HL-60 (cell line): ENCODE results near the gene FREM1.

ENCODE experiments used
- DNase-seq, 2 experiments: peaks; one replicate each; pipeline ENCODE4 v3.0.0-alpha.2; 2010 to 2020; ENCODE audit warnings: low read depth in 1 of 2, low spot score in 1 of 2
- H3K27ac ChIP-seq: fragments of 250-450 bp; sonication (Bioruptor Pico); replicated peaks from 2 replicates; pipeline ENCODE4 v1.5.1; 2020; ENCODE audit warnings: mild to moderate bottlenecking, moderate library complexity
- H3K27me3 ChIP-seq: fragments of 250-450 bp; sonication (Bioruptor Pico); 2 replicates; pipeline ENCODE4 v1.5.1; 2021; ENCODE audit warnings: mild to moderate bottlenecking, moderate library complexity; ENCODE audit not compliant: insufficient read depth, poor library complexity, severe bottlenecking
- H3K4me3 ChIP-seq: replicated peaks from 2 replicates; pipeline ENCODE4 v1.5.1; 2011; ENCODE audit warnings: mild to moderate bottlenecking, control low read depth, low read length; ENCODE audit not compliant: insufficient read depth
- GABPA ChIP-seq: IDR thresholded peaks from 2 replicates; pipeline ENCODE4 v1.6.1; 2012; ENCODE audit warnings: low read depth
- POLR2AphosphoS5 ChIP-seq: IDR thresholded peaks from 2 replicates; pipeline ENCODE4 v1.6.1; 2012; ENCODE audit warnings: low read depth
- SPI1 ChIP-seq: IDR thresholded peaks from 2 replicates; pipeline ENCODE4 v1.6.1; 2012; ENCODE audit warnings: low read depth, mild to moderate bottlenecking, borderline replicate concordance
- TF ChIP-seq, protein P1 (sequence below): IDR thresholded peaks from 2 replicates; pipeline ENCODE4 v1.6.1; 2012; ENCODE audit warnings: low read depth; ENCODE audit not compliant: insufficient replicate concordance
- TF ChIP-seq, protein P2 (sequence below): IDR thresholded peaks from one replicate; pipeline ENCODE4 v1.5.1; 2011; ENCODE audit warnings: low read length, control low read depth, inconsistent platforms; ENCODE audit not compliant: insufficient read depth

Gene FREM1

DNA sequence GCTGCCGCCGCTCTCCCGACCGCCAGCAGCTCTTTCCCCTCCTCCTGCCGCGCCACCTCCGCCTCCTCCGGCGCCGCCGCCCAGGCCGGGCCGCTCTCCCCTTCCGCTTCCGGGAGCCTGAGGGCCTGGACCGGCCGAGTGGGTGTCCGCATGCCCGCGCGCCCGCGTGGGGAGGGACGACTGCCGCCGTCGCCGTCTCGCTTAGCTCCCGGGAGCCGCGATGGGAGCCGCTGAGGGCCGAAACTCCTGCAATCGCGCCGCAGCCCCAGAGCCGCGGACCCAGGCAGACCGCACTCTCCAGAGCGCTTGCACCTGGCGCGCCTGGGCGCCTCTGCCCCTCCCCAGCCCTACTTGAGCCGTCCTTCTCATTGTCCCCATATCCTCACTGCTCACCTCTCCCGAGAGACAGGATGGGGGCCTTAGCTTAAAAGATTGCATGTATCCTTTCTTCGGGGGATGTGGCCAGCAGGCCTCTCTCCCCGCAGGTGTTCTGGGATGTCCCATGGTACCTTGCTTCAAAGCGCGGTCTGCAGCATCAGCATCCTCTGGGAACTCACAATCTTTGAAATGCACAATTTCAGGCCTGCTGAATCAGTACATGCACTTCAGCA is 216.9 kb downstream of the FREM1 start, which contains the start of gene ZDHHC21:
Gene ZDHHC21, minus strand, starts transcription at position 182 of the 611 bp plus-strand sequence. CDS start 19,092 bp downstream, outside the sequence.
- DNase-seq = peak; percentile 8 to 39
- Histone ChIP-seq H3K4me3 (peak within 1 kb of the TSS; percentile 73), H3K27me3 (no peaks in the 10 kb centered on the region), H3K27ac (peak within 1 kb of the TSS; percentile 45)
- TF ChIP-seq, protein P1, sequence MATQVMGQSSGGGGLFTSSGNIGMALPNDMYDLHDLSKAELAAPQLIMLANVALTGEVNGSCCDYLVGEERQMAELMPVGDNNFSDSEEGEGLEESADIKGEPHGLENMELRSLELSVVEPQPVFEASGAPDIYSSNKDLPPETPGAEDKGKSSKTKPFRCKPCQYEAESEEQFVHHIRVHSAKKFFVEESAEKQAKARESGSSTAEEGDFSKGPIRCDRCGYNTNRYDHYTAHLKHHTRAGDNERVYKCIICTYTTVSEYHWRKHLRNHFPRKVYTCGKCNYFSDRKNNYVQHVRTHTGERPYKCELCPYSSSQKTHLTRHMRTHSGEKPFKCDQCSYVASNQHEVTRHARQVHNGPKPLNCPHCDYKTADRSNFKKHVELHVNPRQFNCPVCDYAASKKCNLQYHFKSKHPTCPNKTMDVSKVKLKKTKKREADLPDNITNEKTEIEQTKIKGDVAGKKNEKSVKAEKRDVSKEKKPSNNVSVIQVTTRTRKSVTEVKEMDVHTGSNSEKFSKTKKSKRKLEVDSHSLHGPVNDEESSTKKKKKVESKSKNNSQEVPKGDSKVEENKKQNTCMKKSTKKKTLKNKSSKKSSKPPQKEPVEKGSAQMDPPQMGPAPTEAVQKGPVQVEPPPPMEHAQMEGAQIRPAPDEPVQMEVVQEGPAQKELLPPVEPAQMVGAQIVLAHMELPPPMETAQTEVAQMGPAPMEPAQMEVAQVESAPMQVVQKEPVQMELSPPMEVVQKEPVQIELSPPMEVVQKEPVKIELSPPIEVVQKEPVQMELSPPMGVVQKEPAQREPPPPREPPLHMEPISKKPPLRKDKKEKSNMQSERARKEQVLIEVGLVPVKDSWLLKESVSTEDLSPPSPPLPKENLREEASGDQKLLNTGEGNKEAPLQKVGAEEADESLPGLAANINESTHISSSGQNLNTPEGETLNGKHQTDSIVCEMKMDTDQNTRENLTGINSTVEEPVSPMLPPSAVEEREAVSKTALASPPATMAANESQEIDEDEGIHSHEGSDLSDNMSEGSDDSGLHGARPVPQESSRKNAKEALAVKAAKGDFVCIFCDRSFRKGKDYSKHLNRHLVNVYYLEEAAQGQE = peak; percentile 18
- TF ChIP-seq GABPA (peak; percentile 48; the same call in 1 of the 2 replicates), POLR2AphosphoS5 (peak; percentile 36; the same call in 1 of the 2 replicates)
- TF ChIP-seq, protein P2, sequence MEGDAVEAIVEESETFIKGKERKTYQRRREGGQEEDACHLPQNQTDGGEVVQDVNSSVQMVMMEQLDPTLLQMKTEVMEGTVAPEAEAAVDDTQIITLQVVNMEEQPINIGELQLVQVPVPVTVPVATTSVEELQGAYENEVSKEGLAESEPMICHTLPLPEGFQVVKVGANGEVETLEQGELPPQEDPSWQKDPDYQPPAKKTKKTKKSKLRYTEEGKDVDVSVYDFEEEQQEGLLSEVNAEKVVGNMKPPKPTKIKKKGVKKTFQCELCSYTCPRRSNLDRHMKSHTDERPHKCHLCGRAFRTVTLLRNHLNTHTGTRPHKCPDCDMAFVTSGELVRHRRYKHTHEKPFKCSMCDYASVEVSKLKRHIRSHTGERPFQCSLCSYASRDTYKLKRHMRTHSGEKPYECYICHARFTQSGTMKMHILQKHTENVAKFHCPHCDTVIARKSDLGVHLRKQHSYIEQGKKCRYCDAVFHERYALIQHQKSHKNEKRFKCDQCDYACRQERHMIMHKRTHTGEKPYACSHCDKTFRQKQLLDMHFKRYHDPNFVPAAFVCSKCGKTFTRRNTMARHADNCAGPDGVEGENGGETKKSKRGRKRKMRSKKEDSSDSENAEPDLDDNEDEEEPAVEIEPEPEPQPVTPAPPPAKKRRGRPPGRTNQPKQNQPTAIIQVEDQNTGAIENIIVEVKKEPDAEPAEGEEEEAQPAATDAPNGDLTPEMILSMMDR = no peak

DNA sequence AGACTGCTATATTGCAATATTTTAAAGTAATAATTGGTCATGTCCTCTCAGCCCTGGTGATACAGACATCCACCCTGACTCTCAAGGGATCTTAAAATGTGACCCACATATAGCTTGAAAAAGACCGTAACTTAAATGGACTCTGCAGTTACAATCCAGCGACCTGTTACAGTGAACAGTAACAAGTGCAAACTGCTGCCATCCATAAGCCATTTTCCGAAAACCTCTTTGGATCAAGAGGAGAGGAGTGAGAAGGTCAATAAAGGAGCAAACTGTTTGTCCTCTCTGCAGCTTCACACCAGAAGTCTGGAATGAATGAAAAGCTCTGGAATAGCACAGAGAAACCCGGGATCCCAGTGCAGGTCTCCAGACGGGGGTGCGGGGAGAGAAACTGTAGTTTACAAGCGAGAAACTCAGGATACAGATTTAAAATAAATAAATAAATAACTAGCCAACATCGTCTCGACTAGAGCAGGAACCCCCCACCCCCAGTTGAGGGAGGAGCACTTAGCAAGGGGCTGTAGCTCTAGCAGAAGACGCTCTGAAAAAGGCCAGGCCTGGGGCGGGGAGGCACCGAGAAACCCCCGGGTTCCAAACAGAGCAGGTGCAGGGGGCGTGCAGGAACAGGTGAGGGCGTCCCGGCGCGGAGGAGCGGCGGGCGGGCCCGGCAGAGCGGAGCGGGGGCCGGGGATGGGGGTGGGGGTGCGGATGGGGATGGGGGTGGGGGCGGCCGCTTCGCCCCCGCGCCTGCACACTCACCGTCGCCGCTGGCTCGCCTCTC is 217.6 kb downstream of the FREM1 start:
- no peak for DNase-seq
- TF ChIP-seq, protein P2 = no peak
- no peak for TF ChIP-seq GABPA
- TF ChIP-seq POLR2AphosphoS5 = no peak
- TF ChIP-seq SPI1 = no peak
- TF ChIP-seq, protein P1 = no peak
- H3K27me3 ChIP-seq = no peaks in the 10 kb centered on the region
- H3K4me3 ChIP-seq = peak overlapping the region; percentile 73
- no peak overlapping the region for H3K27ac ChIP-seq

DNA sequence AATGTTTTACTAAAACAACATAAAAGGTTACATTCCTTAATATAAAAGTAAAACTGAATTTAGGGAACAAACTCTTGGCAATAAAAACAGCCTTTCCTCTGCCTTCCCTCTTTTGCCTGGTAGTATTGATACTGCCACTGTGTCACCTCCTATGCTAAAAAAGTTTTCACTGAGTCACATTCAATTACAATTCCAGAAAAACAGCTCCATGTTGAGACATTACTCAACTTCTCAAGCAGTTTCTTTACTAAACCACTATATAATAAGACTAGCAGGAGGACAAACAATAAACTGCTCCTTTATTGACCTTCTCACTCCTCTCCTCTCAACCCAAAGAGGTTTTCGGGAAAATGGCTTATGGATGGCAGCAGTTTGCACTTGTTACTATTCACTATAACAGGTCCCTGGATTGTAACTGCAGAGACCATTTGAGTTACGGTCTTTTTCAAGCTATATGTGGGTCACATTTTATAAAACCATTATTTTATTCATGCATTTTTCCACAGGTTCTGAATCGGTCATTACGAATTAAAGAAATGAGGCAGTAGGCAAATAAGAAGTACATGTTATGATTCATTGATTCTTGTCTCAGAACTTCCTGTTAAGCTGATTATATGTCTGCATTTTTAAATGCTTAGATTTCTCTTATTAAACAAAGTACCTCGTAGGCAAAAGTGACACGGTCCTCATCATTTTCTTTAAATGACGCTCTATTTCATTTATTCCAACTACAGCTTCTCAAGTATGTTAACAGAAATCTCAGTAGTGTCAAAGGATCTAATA is 219.1 kb downstream of the FREM1 start:
- Histone ChIP-seq H3K27me3 (no peaks in the 10 kb centered on the region), H3K4me3 (no peak overlapping the region), H3K27ac (no peak overlapping the region)
- TF ChIP-seq, protein P2 = no peak
- TF ChIP-seq, protein P1 = no peak
- TF ChIP-seq POLR2AphosphoS5 = no peak
- no peak for TF ChIP-seq SPI1
- no peak for TF ChIP-seq GABPA
- no peak for DNase-seq
